NCI-H774 (cell line): ENCODE data around the gene VAV2.
"Not testable (repeated sequence)": the region's sequence is repeated elsewhere in the genome, so short reads cannot be mapped to it uniquely, and the experiment has no call there.

Source experiments
- DNase-seq: peaks from one replicate; lab custom pipeline; 2025; lab: John Stamatoyannopoulos, UW

The VAV2 gene

DNA sequence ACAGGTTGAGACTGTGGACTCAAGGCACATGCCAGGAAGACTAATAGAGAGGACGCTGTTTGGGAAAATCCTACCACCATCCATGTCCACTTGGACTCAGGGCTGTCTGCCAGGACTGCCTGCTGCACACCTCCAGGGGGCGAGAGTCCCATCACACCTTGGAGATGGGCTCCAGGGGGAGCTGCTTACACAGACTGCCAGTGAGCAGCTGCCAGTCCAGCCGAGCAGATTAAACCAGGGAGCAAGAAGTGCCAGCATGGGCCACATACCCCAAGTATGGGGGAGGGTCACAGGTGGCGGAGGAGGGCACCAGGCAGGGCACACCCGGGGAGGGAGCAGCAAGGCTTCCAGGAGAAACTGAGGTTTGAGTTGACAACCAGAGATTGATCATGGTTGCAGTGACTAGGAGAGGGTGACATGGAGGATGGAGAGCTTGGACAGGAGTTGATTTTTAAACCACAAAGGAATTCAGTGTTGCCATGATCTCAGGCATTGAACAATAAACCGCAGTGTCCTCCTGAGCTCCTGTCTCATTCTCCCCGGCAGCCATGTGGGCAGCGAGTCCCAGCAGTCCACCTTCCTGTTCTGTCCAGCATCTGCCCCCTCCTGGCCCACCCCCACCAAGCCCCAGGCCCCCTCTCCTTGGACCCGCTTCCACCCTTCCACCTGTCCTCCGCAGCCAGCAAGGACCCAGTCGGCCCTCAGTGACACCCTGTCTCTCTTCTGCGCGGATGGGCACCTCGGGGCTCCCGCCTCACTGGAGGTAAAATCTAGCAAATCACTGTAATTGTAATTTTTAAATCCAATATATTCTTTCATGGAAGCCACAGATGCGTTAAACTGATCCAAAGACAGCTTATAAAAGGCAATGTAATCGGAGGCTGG is 3.1 kb upstream of the VAV2 start:
- DNase-seq, result no peak

DNA sequence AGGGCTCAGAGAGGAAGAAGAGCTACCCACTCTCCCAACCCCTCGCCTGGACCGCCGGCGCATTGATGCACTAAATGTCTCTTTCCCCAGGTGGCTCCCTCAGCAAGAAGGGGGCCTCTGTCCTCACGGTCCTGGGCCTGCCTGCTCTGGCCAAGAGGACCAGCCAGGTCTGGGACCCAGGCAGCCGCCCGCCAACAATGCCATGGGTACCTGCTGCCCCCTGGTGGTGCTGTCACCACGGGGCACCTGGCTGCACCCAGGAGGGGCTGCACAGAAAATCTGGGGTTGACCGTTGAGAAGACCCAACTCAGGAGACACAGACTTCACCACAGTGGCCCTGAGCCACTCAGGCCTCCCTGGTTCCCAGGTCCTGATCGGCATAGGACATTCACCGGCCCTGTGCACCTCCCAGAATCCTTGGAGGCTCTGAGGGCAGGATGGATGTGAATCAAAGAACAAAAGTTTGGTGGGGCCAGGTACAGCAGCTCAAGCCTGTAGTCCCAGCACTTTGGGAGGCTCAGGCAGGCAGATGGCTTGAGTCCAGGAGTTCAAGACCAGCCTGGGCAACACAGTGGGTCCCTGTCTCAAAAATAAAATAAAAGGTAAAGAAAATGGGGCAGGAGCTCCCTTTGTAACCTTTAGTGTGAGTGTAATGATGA is 2.4 kb upstream of the VAV2 start:
- DNase-seq, result peak; percentile 75

DNA sequence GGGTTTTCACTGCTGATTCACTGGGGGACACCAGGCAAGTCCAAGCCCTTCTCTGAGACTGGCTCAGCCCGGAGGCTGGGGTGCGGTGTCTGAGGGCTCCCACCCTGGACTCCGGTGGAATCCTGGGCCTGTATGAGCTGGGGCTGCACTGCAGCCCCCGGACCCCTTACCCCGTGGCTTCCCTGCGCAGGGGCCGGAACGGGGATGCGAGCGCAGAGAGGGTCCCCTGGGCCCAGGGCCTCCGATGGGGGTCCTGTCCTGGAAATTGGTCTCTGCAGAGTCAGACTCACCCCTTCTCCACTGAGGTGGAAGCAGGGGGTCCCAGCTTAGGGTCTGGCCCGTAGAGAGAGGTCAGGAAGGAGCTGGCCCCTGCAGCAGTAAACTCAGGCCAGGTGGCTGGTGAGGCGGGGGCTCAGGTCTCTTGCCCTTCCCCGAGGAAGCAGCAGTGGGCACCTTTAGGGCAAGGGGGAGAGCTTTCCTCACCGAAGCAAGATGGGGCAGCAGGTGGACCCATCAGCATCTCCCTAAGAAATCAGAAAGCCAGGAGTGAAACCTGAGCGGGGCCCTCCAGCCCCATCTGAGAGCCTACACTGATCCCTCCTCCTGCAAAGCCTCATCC is 1.6 kb upstream of the VAV2 start:
- no peak for DNase-seq

DNA sequence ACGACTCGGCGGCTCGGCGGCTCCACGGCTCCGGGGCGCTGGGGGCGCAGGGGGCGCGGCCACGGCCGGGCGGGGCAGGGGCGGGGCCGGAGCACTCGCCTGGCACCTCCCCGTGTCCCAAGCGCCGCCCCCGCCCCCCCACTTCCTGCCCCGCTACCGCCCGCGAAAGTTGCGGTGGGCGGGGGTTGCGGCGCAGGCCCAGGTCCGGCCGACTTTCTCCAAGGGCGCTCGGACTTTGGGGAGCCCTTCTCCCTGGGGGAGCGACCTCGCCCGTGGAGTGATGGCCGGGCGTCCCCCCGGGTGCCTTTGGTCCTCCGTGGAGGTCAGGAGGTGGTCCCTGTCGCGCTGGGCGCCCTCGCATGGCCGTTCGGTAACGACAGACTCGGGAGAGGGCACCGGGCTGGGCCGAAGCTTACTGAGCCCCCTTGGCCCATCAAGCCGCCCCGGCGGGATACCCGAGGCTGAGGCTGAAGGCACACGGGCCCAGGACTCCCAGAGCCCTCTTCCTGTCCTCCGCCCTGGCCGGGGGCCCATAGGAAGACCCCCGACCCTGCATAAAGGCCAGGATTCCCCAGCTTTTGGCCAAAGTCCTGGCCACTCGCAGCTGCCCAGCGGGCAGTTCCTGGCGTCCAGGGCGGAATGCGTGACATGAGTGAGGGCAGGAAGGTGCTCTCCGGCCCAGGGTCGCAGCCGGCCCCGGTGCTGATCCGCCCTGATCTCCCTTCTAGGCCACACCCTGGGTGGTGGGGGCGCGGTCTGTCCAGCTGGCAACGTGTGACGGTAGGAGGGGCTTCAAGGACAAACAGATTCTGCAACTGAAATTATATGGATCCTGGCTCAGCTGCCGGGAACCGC is 883 bp upstream of the VAV2 start:
- DNase-seq, result peak; percentile 88

DNA sequence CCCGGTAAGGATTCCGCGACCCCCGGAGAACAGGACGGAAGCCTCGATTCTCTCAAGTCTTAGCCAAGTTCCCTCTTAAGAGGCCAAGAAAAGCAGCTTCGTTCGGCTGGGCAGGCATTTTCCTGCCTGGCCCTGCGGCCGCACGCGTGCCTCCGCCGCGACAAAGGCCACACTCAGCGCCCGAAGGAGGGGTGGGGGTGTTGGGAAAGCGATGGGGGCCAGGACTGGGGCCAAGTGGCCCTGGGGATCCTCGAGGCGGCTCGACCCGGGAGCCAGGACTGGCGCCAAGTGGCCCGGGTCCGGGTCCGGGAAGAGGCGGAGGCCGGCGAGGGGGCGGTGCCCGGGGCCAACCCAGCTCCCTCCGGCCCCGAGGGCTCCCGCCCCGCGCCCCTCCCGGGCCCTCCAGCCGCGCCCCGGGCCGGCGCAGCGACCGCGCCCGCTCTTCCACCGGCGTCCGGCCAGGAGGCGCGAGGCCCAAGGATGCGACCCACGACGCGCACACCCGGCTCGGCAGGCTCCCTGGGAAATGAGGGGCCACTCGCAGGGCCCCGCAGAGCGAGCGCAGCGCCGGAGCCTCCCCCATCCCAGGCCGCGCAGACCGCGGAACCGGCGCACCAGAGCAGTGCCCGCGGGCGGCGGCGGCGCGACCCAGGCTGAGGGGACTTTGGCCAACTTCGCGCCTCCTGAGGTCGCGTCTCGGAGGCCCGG is 756 bp downstream of the VAV2 start:
- DNase-seq, result peak; percentile 9

DNA sequence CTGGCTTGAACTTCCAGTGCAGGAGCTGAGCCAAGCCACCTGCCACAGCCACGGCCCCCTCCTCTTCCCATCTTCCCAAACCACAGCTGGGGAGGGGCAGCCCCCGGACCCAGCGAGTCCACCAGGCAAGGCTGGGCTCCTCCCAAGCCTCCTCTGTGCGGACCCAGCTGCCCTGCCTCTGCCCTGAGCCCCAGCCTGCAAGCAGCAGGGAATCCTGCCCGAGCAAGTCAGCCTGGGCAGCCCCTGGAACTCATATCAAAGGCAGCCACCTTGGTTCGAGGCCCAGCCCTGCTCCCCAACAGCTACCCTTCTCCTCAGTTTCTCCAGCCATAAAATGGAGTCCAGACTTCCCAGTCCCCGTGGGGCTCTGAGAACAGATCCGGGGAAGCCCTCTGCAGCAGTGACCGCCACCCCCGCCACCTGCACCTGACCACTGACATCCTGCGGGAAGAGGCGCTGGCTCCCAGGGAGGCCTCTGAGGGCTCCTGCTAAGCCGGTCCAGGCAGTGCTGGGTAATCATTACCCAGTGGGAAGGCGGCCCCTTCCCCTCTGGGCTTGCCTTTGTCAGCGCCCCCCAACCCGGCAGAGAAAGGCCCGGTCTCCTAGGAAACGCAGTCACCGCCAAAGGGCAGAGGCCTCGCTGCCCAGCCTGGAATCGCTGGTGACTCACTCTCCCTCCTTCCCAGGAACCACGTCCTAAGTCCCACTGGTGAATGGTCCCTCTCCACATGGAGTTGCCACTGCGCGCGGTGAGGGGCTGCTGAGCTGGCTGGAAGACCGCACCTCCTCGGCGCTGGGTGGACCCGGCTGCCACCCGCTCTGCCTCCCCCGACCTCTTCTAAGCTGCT is 1.5 kb downstream of the VAV2 start:
- peak; percentile 17 for DNase-seq

DNA sequence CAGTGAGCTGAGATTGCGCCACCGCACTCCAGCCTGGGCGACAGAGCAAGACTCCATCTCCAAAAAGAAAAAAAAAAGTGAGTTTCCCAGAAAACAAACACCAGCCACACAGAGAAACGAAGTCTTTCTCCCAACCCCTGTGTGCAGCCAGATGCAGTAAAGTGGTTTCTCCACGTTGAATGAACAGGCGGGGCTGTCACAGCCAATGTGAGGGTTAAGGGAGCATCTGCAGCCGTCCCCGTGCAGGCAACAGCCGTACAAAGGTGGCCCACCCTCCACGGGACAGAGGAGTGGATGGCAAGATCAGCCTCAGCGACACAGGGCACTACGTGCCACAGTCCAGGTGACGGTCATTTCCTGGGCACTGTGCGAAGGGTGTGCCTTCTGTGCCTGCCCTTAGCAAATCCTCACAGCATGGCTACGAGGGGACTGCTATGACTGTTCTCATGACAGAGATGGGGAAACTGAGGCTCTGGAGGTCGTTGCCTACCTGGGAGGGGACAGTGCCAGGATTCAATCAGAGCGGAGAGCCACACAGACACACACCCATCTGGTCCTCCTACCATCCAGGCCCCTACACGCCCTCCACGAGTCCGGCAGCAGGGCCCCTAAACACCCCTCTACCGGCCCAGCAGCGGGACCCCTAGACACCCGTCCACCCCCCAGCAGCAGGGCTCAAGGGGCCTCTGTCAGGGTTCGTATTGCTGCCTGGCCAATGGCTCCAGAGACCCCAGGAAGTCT is 2.3 kb downstream of the VAV2 start:
- no peak for DNase-seq

DNA sequence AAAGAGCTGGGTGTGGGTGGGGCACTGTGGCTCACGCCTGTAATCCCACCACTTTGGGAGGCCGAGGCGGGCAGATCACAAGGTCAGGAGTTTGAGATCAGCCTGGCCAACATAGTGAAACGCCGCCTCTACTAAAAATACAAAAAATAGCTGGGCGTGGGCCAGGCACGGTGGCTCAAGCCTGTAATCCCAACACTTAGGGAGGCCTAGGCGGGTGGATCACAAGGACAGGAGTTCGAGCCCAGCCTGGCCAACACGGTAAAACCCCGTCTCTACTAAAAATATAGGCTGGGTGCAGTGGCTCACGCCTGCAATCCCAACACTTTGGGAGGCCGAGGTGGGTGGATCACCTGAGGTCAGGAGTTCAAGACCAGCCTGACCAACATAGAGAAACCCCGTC is 3.4 kb downstream of the VAV2 start:
- not testable (repeated sequence) for DNase-seq

DNA sequence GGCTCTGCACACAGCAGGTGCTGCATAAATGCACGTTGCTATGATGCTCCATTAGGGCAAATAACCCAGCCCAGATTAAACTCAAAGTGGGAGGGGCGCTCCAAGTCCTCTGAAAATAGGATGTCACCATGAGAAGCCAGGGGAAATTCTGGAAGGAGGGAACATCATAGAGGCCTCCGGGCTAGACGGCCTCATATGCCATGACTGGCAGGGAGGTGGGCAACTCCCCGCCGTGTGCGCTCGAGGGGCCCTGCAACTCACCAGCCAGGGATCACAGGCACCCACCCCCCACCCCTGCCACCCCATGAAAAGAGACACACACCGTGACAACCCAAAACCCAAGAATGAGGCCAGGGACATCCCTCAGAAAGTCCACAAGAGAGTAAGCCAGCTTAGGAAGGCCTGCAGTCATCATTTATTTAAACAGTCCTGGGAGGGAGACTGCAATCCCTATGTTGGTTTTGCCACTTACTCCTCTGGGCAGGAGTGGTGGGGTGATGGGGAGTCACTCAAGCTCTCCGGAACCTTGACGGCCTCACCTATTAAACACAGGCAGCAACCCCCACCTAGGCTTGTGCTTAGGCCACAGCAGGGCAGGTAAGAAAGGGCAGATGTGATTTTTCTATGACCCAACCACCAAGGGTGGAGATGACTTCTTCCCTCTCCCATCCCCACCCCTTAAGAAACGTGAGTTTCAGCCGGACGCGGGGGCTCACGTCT is 4.0 kb downstream of the VAV2 start:
- no peak for DNase-seq

DNA sequence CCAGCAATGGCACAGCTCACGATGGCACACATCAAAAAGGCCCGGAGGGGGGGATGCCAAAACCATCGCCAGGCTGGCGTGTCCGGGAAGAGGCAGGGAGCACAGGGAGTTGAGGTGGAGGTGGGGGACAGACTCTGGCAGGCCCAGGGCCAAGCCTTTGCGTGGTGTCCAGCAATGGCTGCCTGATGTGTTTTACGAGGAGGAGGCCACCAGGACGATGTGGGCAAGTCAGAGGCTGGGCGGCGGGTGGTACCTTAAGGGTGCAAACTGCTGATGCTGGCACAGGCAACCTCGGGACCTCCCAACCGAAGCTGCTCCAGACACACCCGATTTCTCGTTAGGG is 4.7 kb downstream of the VAV2 start:
- no peak for DNase-seq

DNA sequence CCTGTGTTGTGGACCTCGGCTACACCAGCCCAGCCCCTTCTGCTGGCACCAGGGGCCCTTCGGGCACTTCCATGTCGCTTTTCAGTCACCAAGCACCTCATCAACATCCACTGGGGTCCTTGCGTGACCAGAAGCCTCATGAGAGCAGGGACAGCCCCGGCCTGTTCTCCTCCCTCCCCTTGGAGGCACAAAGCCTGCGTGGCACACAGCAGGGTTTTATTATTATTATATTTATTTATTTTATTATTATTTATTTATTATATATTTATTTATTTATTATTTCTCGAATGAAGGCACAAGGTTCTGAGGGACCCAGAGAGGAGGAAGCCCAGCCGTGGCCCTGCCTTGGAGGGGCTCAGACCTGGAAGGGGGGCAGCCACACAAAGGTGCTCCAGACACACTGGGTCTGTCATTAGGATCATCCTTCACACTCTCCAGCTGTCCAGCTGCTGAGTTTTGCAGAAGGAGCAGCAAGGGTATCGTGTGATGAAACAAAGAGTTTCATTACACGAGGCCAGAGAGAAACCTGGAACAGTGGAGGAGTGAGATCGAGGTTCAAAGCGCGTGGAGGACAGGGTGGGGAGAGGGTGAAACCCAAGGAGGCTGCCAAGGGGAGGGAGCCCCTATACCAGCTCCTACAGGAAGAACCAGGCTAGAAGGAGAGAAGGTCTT is 5.2 kb downstream of the VAV2 start:
- no peak for DNase-seq

DNA sequence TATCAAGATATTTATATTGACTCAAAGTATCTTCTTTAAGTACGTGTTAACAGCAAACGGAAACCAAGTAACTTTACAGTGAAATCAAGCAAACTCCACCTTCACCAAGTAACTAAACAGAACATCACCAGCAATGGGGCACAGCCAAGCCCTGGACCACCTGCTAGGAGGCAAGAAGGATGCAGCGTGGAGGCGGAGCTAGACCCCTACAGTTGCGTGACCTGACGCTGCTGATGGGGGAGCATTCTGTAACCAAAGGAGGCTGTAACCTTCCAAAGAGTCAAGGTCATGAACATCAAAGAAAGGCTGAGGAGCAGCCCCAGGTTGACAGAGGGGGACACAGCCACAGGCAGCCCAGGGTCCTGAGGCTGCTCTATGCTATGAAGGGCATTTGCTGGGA is 6.1 kb downstream of the VAV2 start:
- DNase-seq, result no peak

DNA sequence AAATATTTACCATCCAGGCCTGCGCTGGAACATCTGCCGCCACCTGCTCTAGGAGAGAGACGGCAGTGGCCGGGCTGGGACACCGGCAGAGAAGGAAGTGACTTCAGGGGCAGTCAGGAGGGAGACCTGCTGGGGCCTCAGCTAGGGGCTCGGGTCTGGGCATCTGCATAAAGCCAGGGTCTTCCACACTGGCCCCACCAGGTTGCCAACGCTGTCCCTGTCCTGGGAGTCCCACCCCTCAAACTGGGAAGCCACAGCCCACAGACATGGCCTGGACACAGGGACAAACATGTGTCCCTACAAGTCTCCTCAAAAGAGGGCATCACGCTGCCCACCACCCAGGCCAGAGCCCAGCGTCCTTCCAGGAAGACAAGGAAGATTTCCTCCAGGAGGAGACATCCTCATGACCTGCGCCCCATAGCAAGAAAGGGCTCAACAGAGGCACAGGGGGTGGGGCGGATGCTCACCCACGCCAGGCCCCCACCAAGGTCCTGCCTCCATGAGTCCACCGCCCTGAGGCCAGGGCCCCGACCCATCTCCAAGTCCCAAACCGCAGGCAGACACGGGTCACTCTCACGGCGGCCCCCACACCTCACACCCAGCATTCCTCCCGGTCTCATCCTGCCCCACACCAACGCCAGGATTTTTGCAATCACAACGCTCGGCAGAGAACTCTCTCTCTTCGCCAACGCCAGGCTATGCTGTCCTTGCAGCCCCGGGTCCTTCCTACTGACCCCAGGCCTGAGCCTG is 9.0 kb downstream of the VAV2 start:
- DNase-seq, result no peak

DNA sequence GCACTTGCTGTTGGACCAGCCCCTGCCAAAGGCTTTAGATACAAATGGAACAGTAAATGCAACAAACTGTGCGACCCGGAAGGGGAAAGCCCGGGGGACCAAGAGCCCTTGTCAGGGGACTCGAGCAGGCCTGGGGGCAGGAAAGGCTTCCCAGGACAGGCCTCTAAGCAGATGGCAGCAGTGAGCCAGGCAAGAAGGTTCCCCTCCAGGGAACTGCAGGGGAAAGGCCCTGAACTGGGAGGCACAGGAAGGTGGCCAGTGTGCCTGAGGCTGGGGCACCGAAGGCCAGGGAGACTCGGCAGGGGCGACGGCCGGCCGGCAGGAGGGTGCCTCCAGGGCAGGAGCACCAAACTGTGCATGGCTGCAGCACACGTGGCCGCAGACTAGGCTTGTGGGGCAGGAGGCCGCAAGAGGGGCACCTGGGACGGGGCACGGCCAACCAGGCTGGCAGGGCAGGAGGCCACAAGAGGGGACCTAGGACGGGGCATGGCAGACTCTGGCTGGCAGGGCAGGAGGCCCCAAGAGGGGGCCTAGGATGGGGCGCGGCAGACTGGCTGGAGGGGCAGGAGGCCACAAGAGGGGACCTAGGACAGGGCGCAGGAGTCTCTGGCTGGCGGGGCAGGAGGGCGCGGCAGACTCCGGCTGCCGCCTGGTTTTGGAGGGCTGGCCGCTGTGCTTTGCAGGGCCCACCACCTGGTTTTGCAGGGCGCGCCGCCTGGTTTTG is 10.0 kb downstream of the VAV2 start:
- DNase-seq, result no peak

DNA sequence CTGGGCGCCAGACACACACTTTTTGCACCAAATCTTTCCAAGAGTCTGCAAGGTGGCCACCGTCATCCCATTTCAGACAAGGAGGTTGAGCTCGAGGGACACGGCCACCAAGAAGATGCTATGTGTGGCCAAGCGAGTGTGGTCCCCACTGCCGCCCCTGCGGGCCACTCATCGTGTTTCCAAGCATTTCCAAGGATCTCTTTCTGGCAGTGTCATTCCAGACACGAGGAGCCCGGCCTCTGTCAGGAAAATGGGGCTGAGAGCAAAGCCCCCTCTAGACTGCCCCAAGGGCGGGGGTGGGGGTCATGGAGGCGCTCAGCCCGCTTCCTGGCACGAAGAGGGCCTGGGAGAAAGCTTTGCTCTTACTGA is 10.6 kb downstream of the VAV2 start:
- DNase-seq, result no peak

DNA sequence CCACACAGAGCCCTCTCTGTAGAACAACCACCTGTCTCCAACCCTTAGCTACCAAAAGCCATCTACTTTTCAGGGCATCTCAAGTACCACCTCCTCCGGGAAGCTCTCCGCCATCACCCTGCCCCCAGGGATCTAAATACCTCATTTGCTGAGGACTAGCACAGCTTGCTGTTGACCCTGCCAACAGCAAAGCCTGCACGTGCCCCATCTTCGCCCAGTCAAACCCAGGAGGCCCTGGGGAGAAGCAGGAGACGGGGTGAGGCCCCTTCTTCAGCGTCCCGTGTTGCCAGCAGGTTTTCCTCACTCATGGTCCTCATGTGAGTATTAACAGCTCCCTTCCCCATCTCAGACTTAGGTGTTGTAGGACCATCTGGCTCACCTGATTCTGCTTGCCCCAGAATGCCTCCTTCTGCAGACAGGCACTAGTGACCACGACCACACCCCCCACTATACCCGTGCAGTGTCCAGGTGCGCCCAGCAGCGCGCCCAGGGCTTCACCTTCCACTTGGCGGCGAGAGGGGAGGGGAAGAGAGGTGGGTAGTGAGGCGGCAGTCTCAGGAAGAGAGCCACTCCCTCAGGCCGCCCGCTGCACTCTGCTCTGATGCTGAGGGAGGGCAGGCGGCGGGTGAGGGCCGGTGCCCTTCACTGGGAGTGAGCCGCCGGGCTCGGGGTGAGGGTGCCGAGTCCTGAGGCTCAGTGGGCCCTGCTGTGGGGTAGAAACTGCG is 11.1 kb downstream of the VAV2 start:
- DNase-seq, result no peak
